ENCODE data around the gene NQO2.
"Not testable (repeated sequence)": the region's sequence is repeated elsewhere in the genome, so short reads cannot be mapped to it uniquely, and the experiment has no call there.

The NQO2 gene

GRCh38 chr6:3045777-3046176 lies 46.1 kb downstream of the NQO2 start:
- H3K4me3 ChIP-seq (replicated peaks; ENCODE audit: low read depth, low read length) = no peak overlapping the region
- H3K36me3 ChIP-seq (ENCODE audit: control insufficient read depth, insufficient read depth, low read length) = no peaks in the 10 kb centered on the region
- DNase-seq (ENCODE audit: extremely low read depth, insufficient read length) = no peak
- H3K27me3 ChIP-seq (replicated peaks; ENCODE audit: control insufficient read depth, insufficient read depth, low read length) = peaks cover 3% of the 10 kb centered on the region
- no peak for TF ChIP-seq CTCF (IDR thresholded peaks at IDR 0.05; ENCODE audit: insufficient read depth, low read length, poor library complexity, severe bottlenecking)

- no peak for DNase-seq (ENCODE audit: extremely low read depth, insufficient read length)
- Histone ChIP-seq H3K36me3 (ENCODE audit: control insufficient read depth, insufficient read depth, low read length) (no peaks in the 10 kb centered on the region), H3K27me3 (replicated peaks; ENCODE audit: control insufficient read depth, insufficient read depth, low read length) (peaks cover 3% of the 10 kb centered on the region), H3K4me3 (replicated peaks; ENCODE audit: low read depth, low read length) (no peak overlapping the region)
- TF ChIP-seq CTCF (IDR thresholded peaks at IDR 0.05; ENCODE audit: insufficient read depth, low read length, poor library complexity, severe bottlenecking) = no peak
Observed at GRCh38 chr6:3046295-3046694, 46.6 kb downstream of the NQO2 start.

GRCh38 chr6:3048009-3048408 lies 48.3 kb downstream of the NQO2 start:
- H3K36me3 ChIP-seq (ENCODE audit: control insufficient read depth, insufficient read depth, low read length); DNase-seq (ENCODE audit: extremely low read depth, insufficient read length); H3K4me3 ChIP-seq (replicated peaks; ENCODE audit: low read depth, low read length); H3K27me3 ChIP-seq (replicated peaks; ENCODE audit: control insufficient read depth, insufficient read depth, low read length): not testable (repeated sequence)

GRCh38 chr6:3052481-3053230 lies 53.0 kb downstream of the NQO2 start:
- DNase-seq (ENCODE audit: extremely low read depth, insufficient read length) = no peak
- no peak for TF ChIP-seq CTCF (IDR thresholded peaks at IDR 0.05; ENCODE audit: insufficient read depth, low read length, poor library complexity, severe bottlenecking)
- Histone ChIP-seq H3K27me3 (replicated peaks; ENCODE audit: control insufficient read depth, insufficient read depth, low read length) (peaks cover 3% of the 10 kb centered on the region; the same call in 1 of the 2 replicates), H3K36me3 (ENCODE audit: control insufficient read depth, insufficient read depth, low read length) (no peaks in the 10 kb centered on the region), H3K4me3 (replicated peaks; ENCODE audit: low read depth, low read length) (no peak overlapping the region)

GRCh38 chr6:3053231-3053508 lies 53.5 kb downstream of the NQO2 start:
- TF ChIP-seq CTCF (IDR thresholded peaks at IDR 0.05; ENCODE audit: insufficient read depth, low read length, poor library complexity, severe bottlenecking) = no peak

GRCh38 chr6:3054229-3055157 lies 54.8 kb downstream of the NQO2 start:
- not testable (repeated sequence) for DNase-seq (ENCODE audit: extremely low read depth, insufficient read length); H3K4me3 ChIP-seq (replicated peaks; ENCODE audit: low read depth, low read length); H3K27me3 ChIP-seq (replicated peaks; ENCODE audit: control insufficient read depth, insufficient read depth, low read length); H3K36me3 ChIP-seq (ENCODE audit: control insufficient read depth, insufficient read depth, low read length)

More at GRCh38 chr6:3053231-3053508, 53.5 kb downstream of the NQO2 start:
- peaks cover 2% of the 10 kb centered on the region; the same call in 1 of the 2 replicates for H3K27me3 ChIP-seq (replicated peaks; ENCODE audit: control insufficient read depth, insufficient read depth, low read length)
- DNase-seq (ENCODE audit: extremely low read depth, insufficient read length) = no peak
- H3K4me3 ChIP-seq (replicated peaks; ENCODE audit: low read depth, low read length) = peak overlapping the region; percentile 52
- no peaks in the 10 kb centered on the region for H3K36me3 ChIP-seq (ENCODE audit: control insufficient read depth, insufficient read depth, low read length)

- not testable (repeated sequence) for H3K4me3 ChIP-seq (replicated peaks; ENCODE audit: low read depth, low read length); H3K36me3 ChIP-seq (ENCODE audit: control insufficient read depth, insufficient read depth, low read length); DNase-seq (ENCODE audit: extremely low read depth, insufficient read length)
Observed at GRCh38 chr6:3055158-3055499, 55.4 kb downstream of the NQO2 start.

More at GRCh38 chr6:3055158-3055499, 55.4 kb downstream of the NQO2 start:
- H3K27me3 ChIP-seq (replicated peaks; ENCODE audit: control insufficient read depth, insufficient read depth, low read length) = not testable (repeated sequence)
